Fibroblast of mammary gland (primary cell): ENCODE data around the gene ELOB.

Source experiments
- DNase-seq: peaks from one replicate; pipeline ENCODE4 v3.0.0-alpha.2; 2010; ENCODE audit warnings: low read depth
- H3K4me3 ChIP-seq: 2 replicates; pipeline ENCODE4 v1.5.1; 2011; ENCODE audit warnings: low read depth, mild to moderate bottlenecking, low read length, moderate library complexity; ENCODE audit not compliant: control insufficient read depth
- CTCF ChIP-seq: conservative IDR thresholded peaks from 2 replicates; pipeline ENCODE4 v1.5.1; 2011; ENCODE audit warnings: low read depth, low read length, inconsistent platforms; ENCODE audit not compliant: control insufficient read depth, insufficient read depth

The ELOB gene

GRCh38 chr16:2790631-2791030 lies 13.6 kb upstream of the ELOB start:
- DNase-seq, result no peak
- no peak for TF ChIP-seq CTCF
- no peak overlapping the region for H3K4me3 ChIP-seq

GRCh38 chr16:2787961-2788360 lies 10.9 kb upstream of the ELOB start:
- DNase-seq, result no peak

GRCh38 chr16:2787406-2787805 lies 10.3 kb upstream of the ELOB start, which contains the start of gene PRSS33:
PRSS33 (minus strand) TSS chr16:2787560; CDS start chr16:2786547, 1,013 bp downstream.
- no peak for DNase-seq
- no peak for TF ChIP-seq CTCF

More at GRCh38 chr16:2787961-2788360, 10.9 kb upstream of the ELOB start:
- H3K4me3 ChIP-seq, result no peak overlapping the region
- TF ChIP-seq CTCF, result no peak

GRCh38 chr16:2786826-2787151 lies 9.7 kb upstream of the ELOB start:
- no peak for TF ChIP-seq CTCF
- H3K4me3 ChIP-seq, result no peak overlapping the region
- no peak for DNase-seq

More at GRCh38 chr16:2787406-2787805, 10.3 kb upstream of the ELOB start, which contains the start of gene PRSS33:
- H3K4me3 ChIP-seq, result no peak within 1 kb of the TSS

GRCh38 chr16:2786061-2786825 lies 9.2 kb upstream of the ELOB start:
- DNase-seq, result no peak
- TF ChIP-seq CTCF, result no peak
- H3K4me3 ChIP-seq, result no peak overlapping the region

- no peak for DNase-seq
- H3K4me3 ChIP-seq, result no peak overlapping the region
- TF ChIP-seq CTCF, result no peak
Measured at GRCh38 chr16:2785101-2785991, 8.3 kb upstream of the ELOB start.
